ENCODE measurements around the gene RBM20.

The RBM20 gene

GRCh38 chr10:110788620-110789385 is 144.7 kb downstream of the RBM20 start:
- no peak for DNase-seq (ENCODE audit: low read depth)

GRCh38 chr10:110789604-110790433 is 145.7 kb downstream of the RBM20 start:
- DNase-seq (ENCODE audit: low read depth), result no peak

DNA sequence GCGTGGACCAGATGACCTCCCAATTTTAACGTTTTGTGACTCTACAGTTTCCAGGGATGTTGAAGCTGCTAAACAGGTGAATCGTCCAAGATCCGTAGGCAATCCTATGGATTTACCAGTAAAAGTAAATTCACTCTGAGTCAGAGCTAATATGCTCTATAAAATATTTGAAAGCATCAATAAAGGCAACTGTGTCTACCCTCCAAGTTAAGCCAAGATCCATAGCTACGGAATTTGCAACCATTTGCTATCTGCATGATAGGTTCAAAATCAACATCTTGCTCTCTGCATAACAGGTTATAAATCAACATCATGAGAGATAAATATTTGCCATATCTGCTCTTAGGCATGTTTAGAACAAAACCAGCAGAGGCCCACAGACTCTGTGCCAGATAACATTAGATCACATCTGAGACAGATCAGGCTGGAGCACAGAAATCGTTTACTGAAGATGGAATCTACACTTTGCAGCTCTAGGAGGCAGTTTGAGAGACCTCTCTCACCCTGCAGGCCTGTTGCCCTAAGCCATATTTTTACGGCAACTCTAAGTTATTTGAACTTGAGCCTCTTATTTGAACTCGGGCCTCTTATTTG is 146.9 kb downstream of the RBM20 start:
- no peak for DNase-seq (ENCODE audit: low read depth)

- no peak for DNase-seq (ENCODE audit: low read depth)
These were observed 147.5 kb downstream of the RBM20 start for GRCh38 chr10:110791541-110792073.

DNA sequence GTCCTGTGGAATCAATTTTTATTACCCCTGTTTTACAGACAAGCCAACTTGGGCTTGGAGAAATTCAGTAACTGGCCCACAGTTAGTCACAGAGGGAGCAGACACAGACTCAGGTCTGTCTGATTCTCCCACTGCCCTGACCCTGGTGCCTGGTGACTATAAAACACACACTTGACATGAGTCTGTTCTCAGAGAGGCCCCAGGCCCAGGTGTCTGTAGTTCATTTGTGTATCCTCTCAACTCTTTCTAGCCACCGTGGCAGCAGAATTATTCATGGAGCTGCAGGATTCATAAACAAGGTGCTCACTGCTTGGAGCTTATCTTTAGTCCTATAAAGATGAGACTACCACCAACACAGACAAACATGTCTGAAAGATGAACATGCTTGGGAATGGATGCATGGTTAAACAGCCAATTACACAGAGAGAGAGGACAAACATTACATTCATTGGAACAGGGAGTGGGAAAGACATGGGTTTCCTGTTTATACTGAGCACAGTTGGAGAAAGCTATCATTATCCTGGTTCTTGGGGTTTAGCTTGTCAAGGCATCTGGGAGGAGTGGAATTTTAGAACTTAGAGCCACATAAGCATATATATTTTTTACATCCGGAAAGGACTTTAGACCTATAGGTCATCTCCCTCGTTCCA is 148.5 kb downstream of the RBM20 start:
- no peak for DNase-seq (ENCODE audit: low read depth)

- no peak for DNase-seq (ENCODE audit: low read depth)
These were observed 149.1 kb downstream of the RBM20 start for GRCh38 chr10:110793128-110793812.

DNA sequence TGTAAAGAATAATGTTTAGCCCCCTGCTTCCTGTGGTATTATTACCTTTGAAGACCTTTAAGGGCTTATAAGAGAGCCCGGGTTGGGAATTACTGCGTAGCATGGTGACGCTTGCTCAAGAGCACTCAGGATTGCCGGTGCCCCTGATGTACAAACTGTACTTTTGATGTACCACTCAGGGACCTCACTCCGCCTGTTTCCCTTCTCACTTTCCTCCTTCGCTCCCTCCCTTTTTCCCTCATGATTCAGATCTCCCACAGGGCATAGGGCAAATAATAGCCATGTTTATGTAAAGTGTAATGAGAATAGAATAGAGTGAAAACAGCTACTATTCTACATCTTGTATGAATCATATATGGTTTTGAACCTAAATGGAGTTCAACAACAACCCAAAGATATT is 149.8 kb downstream of the RBM20 start:
- no peak for DNase-seq (ENCODE audit: low read depth)

DNA sequence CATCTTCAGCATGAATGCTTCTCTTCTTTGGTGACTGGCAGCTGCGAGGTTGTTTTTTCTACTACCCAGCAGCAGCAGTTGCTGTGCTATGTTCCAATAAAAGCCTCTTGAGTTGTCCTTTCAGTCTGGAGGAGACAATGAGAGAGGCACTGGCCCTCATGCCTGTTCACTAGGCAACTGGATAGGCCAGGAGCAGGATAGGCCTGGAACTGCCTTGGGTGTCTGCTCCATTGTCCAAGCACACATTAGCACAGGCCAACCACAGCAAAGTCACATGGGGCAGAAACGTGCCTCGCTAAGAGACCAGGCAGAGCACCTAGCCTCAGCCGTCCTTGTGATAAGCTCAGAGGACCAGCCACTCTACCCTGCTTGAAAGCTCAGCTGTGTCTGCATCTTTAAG is 150.7 kb downstream of the RBM20 start:
- no peak for DNase-seq (ENCODE audit: low read depth)

DNA sequence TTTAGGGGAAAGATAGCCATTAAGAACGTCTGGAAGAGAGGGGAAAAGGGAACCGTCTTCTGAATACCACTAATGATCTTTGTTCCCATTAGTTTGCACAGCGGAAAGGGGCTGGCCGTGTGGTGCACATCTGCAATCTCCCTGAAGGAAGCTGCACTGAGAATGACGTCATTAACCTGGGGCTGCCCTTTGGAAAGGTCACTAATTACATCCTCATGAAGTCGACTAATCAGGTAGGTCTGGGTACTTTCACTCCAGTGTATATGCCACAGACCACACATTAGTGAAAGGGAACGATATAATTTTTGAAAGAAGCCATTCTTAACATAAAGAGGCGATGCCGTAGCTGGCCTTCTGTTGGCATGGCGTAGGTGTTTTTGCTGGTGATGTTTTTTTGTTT is 153.3 kb downstream of the RBM20 start:
- no peak for DNase-seq (ENCODE audit: low read depth)

DNA sequence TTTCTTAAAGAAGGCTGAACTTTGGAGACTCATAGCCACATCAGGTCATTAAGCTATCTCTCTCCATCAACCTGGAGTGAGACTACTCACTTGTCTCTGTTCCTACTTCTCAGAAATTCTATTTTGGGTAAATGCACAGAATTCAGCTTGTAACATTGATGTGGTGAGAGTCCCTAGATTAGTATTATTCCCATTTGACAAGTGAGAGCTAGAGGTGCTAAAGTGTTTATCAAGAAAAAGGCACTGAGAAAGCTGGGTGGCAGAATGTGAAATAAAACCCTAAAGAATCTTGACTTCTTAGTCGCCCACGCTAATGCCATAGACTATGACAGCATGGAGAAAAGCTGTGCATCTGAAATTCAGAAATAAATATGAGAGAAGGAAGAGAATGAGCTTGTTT is 154.2 kb downstream of the RBM20 start:
- no peak for DNase-seq (ENCODE audit: low read depth)

DNA sequence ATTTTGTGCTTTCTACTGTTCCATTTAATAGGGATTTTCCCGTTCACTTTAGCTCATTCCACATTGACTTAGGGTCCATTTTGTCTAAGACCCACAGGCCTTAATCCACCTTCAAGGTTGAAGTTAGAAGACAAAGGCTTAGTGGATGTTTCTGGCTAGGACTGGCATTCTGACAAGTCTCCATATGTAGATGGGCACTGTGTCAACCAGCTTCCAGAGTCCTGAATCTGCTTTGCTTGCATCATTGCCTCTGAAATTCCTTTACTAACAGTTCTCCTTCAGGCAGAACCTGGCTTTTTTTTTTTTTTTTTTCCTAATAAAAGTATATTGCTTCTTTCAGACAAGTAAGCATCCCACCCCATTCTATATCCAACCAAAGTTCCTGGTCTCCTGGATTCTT is 158.0 kb downstream of the RBM20 start:
- DNase-seq (ENCODE audit: low read depth), result no peak

DNA sequence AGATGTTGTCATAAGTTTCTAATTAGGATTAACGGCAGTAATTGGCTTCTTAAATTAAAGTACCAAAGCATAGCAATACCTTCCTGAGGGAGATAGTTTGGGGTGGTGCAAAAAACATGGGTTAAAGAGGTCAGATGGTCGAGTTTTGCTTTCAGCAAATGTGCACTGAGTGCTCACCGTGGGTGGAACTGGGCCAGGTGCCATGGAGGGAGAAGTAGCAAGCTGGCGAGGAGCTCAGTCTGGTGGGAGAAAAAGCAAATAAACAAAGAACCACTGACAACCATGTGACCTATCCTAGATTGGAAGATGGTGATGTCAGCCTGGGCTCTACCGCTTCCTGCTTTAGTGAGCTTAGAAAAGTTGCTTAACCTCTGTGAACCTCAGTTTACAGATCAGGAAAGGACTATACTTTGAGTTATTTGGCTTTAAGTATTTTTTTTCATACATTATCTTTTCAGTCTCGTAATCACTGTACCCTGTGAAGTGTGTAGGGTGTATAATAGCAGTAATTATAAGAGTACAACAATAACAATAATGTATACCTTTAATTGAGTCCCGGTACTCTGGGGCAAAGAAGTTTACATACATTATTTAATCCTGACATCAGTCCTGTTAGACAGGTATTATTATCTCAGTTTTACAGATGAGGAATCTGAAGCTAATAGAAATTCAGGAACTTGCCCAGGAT is 158.6 kb downstream of the RBM20 start:
- DNase-seq (ENCODE audit: low read depth), result no peak

DNA sequence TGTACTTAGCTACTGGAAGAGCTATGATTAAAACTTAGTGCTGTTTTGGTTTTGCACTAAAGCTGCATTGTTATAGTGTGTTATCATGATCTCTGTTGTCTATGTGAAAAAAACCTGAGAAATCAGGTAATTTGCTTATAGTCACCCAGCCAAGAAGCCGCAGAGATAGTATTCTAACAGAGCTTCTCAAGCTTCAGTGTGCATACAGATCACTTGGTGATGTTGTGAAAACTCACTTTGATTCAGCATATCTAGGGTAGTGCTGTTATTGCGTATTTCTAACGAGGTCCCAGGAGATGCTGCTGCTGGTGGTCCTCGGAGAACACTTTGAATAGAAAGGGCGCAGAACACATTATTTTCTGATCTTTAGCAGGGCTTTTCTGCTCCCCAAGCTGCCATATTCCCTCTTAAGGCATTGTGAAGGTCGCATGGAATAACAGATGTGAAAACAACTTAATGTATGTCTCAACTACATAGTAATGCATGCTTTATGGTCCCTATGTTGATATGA is 159.2 kb downstream of the RBM20 start:
- DNase-seq (ENCODE audit: low read depth), result no peak

GRCh38 chr10:110803830-110804338 is 159.7 kb downstream of the RBM20 start:
- no peak for DNase-seq (ENCODE audit: low read depth)

- DNase-seq (ENCODE audit: low read depth), result no peak
These were observed 160.2 kb downstream of the RBM20 start for GRCh38 chr10:110804376-110804775.

DNA sequence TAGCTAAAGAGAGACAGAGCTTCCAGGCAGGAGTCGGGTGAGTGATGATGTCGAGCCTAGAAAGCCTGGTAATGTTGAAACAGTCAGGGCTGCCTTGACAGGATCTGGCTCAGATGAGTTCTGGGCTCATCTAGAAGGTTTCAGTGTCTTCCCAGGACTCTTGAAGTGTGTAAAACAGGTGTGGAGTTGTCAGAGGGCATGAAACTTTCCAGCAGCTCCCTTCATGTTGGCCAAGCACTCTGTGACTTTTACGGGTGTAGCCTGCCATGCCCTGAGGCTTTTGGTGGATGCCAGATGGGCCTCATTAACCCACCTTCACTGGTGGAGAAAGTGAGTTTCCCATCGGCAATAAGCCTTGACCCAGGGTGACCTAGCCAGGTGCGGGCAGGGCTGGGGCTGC is 161.2 kb downstream of the RBM20 start:
- DNase-seq (ENCODE audit: low read depth), result no peak

GRCh38 chr10:110806335-110806734 is 162.2 kb downstream of the RBM20 start:
- no peak for DNase-seq (ENCODE audit: low read depth)

GRCh38 chr10:110808123-110808522 is 164.0 kb downstream of the RBM20 start:
- no peak for DNase-seq (ENCODE audit: low read depth)

GRCh38 chr10:110808615-110809014 is 164.5 kb downstream of the RBM20 start:
- no peak for DNase-seq (ENCODE audit: low read depth)

GRCh38 chr10:110810625-110811024 is 166.5 kb downstream of the RBM20 start:
- no peak for DNase-seq (ENCODE audit: low read depth)
